ENCODE measurements around the gene DENND2A. TPM values are rescaled to one million over a fixed set of nuclear protein-coding genes. Genes with fewer than 3 reads are reported as not detected.
A peak's percentile ranks its signal among the peaks of the same experiment; 100 is the strongest.

Gene DENND2A
- total RNA-seq, 1 experiment from 2014 or later, result 7.3 TPM

- no peak overlapping the region for H2BK15ac ChIP-seq (ENCODE audit: low read depth, low read length)
- no peak overlapping the region for H4K8ac ChIP-seq (replicated peaks; ENCODE audit: insufficient read length, low read depth, low read length)
- H3K4me3 Mint-ChIP-seq, result no peak overlapping the region
- H3K9me3 ChIP-seq (ENCODE audit: control insufficient read depth, low read depth, low read length), result no peaks in the 10 kb centered on the region
- H3K9me3 Mint-ChIP-seq, result no peaks in the 10 kb centered on the region
- no peaks in the 10 kb centered on the region for H3K36me3 Mint-ChIP-seq (ENCODE audit: insufficient read depth in 1 of 3, low read depth in 3 of 3)
- WGBS (ENCODE audit: extremely low coverage, insufficient read length, low lambda C conversion rate), result no CpG with 5 or more reads among the region's 5 CpGs
- no peak overlapping the region for H3K14ac ChIP-seq (ENCODE audit: insufficient read depth, low read length)
- H3T11ph ChIP-seq (ENCODE audit: low read length), result no peak overlapping the region
- H3K4ac ChIP-seq (ENCODE audit: low read depth, low read length), result no peak overlapping the region
- no peak overlapping the region for H2AK5ac ChIP-seq (ENCODE audit: insufficient read length, low read length)
- no peaks in the 10 kb centered on the region for H3K79me2 ChIP-seq (ENCODE audit: insufficient read depth, low read length)
- no peak for DNase-seq
- no peak overlapping the region for H3K18ac ChIP-seq (ENCODE audit: insufficient read length, low read depth, low read length)
- no peak overlapping the region for H2BK120ac ChIP-seq (ENCODE audit: low read depth, low read length, poor library complexity, severe bottlenecking)
- no peak overlapping the region for H4K5ac ChIP-seq (ENCODE audit: insufficient read length, low read depth, low read length)
- no peak overlapping the region for H3K27ac ChIP-seq (ENCODE audit: insufficient read length, low read depth, low read length)
- H3K27ac Mint-ChIP-seq, result peak overlapping the region in 1 of 3 experiments; percentile 72; a peak in 1 of 7 replicates
- H2AFZ ChIP-seq (ENCODE audit: low read length), result no peak overlapping the region
- no peak overlapping the region for H2BK12ac ChIP-seq (ENCODE audit: insufficient read length, low read depth, low read length)
- H4K20me1 ChIP-seq (ENCODE audit: control insufficient read depth, insufficient read depth, insufficient read length), result no peaks in the 10 kb centered on the region
- no peak overlapping the region for H2BK5ac ChIP-seq (ENCODE audit: insufficient read length, low read length)
- no peaks in the 10 kb centered on the region for H3K27me3 ChIP-seq (ENCODE audit: insufficient read depth, low read length)
- H2BK20ac ChIP-seq (ENCODE audit: low read depth, low read length, poor library complexity, severe bottlenecking), result no peak overlapping the region
- H3K56ac ChIP-seq (ENCODE audit: insufficient read length, low read depth, low read length), result no peak overlapping the region
- H3K4me1 Mint-ChIP-seq, result peaks cover 4 to 5% of the 10 kb centered on the region in 2 experiments; a peak in 2 of 4 replicates
- H3K23ac ChIP-seq (ENCODE audit: insufficient read length, low read depth, low read length), result no peak overlapping the region
- H3K4me1 ChIP-seq (ENCODE audit: insufficient read depth, low read length), result no peaks in the 10 kb centered on the region
- H3K23me2 ChIP-seq (ENCODE audit: insufficient read length, low read depth, low read length, poor library complexity, severe bottlenecking), result no peaks in the 10 kb centered on the region
- H4K91ac ChIP-seq (ENCODE audit: insufficient read length, low read depth, low read length), result no peak overlapping the region
- no peaks in the 10 kb centered on the region for H3K27me3 Mint-ChIP-seq (ENCODE audit: low read depth)
- TF ChIP-seq CTCF (conservative IDR thresholded peaks at IDR 0.05), result no peak
- H3K9ac ChIP-seq (ENCODE audit: extremely low read depth, insufficient read length, low read length), result no peak overlapping the region
- H3K79me1 ChIP-seq (ENCODE audit: insufficient read depth, low read depth, low read length, poor library complexity, severe bottlenecking), result no peaks in the 10 kb centered on the region
- H3K4me2 ChIP-seq (ENCODE audit: insufficient read depth, insufficient read length, low read length), result no peak overlapping the region
Observed at GRCh38 chr7:140497241-140497769, 143.3 kb downstream of the DENND2A start.
